Astrocyte (in vitro differentiated cells and primary cell): Measurements from ENCODE around the gene OR10A4.

Experiments used
- EZH2 ChIP-seq: IDR thresholded peaks from 2 replicates; pipeline ENCODE4 v1.6.1; 2012; ENCODE audit warnings: mild to moderate bottlenecking, low read length, inconsistent platforms; ENCODE audit not compliant: insufficient read depth
- TF ChIP-seq, protein P1 (sequence below): IDR thresholded peaks from 2 replicates; pipeline ENCODE4 v1.5.1; 2011; ENCODE audit warnings: low read depth, mild to moderate bottlenecking, inconsistent platforms, low read length, moderate library complexity; ENCODE audit not compliant: insufficient read depth

DNA sequence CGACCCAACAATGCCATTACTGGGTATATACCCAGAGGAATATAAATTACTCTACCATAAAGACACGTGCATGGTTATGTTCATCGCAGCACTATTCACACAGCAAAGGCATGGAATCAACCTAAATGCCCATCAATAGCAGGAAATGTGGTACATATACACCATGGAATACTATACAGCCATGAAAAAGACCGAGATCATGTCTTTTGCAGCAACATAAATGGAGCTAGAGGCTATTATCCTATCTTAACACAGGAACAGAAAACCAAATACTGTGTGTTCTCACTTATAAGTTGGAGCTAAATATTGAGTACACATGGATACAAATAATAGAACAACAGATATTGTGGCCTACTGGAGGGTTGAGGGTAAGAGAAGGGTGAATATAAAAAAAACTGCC, 12.4 kb downstream of the OR10A4 start:
- TF ChIP-seq, protein P1, sequence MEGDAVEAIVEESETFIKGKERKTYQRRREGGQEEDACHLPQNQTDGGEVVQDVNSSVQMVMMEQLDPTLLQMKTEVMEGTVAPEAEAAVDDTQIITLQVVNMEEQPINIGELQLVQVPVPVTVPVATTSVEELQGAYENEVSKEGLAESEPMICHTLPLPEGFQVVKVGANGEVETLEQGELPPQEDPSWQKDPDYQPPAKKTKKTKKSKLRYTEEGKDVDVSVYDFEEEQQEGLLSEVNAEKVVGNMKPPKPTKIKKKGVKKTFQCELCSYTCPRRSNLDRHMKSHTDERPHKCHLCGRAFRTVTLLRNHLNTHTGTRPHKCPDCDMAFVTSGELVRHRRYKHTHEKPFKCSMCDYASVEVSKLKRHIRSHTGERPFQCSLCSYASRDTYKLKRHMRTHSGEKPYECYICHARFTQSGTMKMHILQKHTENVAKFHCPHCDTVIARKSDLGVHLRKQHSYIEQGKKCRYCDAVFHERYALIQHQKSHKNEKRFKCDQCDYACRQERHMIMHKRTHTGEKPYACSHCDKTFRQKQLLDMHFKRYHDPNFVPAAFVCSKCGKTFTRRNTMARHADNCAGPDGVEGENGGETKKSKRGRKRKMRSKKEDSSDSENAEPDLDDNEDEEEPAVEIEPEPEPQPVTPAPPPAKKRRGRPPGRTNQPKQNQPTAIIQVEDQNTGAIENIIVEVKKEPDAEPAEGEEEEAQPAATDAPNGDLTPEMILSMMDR: no peak
- no peak for TF ChIP-seq EZH2
